HG02870 (cell line): Measurements from ENCODE around the gene PCP2.

ENCODE experiments used
- ATAC-seq: cut with Tn5 transposase; IDR thresholded peaks from one replicate; pipeline ENCODE4 v1.9.1; 2021; ENCODE audit warnings: mild to moderate bottlenecking, moderate library complexity; ENCODE audit not compliant: unreplicated experiment

PCP2 gene

GRCh38 chr19:7640803-7641202 lies 7.3 kb upstream of the PCP2 start:
- no peak for ATAC-seq

GRCh38 chr19:7639863-7640348 lies 6.4 kb upstream of the PCP2 start:
- no peak for ATAC-seq

- no peak for ATAC-seq
These were observed 5.4 kb upstream of the PCP2 start for GRCh38 chr19:7638802-7639465.

- no peak for ATAC-seq
These were observed 4.1 kb upstream of the PCP2 start for GRCh38 chr19:7637374-7638256.

DNA sequence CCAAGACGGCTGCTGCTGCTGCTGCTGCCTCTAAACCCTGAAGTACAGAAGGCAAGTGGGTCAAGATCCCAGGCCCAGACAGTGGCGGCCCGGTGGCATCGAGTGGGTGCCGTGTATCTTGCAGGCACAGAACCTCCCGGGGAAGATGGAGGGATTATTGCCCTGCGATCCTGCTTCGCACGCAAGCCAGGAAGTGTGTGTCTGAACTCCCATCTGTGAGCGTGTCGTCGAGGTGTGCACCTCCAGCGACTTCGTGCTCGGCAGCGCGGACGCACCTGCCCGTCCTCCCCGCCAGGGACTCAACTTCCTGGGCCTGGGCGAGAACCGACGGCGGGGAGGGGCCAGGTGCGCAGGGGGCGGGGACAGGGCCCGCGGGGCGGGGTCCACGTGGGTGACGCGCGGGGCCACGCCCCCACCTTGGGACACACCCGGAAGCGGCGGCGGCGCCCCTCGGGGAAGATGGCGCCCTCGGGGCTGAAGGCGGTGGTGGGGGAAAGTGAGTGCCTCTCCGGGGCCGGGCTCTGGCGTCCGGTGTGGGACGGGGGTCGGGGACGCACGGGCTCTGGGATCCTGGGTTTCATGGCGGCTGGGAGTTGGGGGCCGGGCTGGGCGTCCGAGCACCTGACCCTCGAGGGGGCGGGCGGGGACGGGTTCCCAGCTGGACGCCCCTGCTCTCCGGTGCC lies 3.3 kb upstream of the PCP2 start, which contains the start of gene STXBP2:
TSS of gene STXBP2 (plus strand) at position 420 of the 683 bp plus-strand sequence. CDS start at position 460, 40 bp downstream.
- ATAC-seq = peak; percentile 51

GRCh38 chr19:7636317-7636690 lies 2.8 kb upstream of the PCP2 start:
- ATAC-seq = no peak

DNA sequence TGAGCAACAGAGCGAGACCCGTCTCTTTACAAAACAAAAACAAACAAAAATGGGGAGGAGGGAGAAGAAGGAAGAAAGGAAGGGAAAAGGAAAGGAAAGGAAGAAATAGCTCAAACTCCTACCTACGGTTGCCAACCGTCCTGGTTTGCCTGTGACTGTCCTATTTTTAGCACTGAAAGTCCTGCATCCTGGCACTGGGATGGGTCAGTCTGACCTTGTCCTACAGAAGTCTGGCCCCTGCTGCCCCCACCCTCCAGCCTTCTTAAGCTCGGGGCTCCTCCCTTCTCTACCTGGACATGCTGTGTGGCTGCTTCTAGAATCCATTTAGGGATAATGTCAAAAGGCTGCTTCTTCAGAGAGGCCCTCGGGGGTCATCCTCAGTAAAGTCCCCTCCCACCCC lies 2.2 kb upstream of the PCP2 start:
- ATAC-seq = no peak

DNA sequence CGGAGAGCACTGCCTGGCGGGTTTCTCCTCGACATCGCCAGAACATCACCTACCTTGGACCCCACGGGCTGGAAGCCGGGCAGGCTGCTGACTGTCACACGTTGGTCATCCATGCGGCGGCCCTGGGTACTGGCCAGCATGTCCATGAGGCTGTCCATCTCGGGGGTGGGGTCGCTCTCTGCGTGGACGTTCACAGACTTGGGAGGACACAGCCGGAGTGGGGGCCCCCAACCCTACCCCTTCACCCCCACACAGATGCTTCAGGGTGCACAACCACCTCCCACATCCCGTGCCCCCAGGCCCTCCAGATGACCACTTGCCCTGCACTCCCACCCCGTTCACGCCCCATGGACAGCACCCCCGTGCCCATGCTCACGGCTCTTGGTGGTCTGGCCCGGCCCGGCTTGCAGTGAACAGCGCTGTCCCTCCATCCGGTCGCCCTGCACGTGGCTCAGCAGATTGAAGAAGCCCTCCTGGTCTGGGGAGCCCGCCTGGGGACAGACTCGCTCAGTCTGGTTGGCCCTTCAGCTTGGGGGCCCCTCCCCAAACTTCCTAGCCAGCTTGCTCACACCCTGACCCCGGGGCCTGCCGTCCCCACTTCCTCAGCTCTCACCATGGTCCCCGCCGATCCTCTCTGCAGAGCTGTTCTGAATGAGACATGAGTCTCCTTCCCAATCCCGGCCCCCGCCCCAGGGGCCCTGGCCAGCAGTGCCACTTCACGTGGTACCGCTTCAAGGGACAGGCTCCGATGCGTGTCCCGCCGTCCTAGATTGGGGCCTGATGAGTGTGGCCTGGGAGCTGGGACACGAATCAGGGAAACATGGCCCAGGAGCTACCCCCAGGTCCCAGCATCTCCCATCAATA lies 947 bp downstream of the PCP2 start:
- ATAC-seq = no peak

DNA sequence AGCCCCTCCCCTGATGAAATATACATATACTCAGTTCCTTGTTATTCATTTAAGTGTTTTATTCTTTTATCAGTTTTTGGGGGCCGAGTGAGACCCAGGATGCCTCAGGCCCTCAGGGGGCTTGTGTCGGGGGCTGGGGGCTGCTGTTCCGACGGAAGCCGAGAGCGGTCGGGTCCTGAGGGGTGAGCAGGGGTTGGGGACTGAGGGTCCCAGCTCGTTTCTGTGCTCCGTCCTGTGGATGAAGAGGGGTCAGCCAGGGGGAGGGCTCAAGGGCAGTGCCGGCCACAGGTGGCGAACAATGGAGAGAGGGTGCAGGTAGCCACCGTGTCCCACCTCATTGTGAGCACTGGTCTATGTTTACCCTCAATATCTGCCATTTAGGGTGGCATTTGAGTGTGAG lies 1.9 kb downstream of the PCP2 start:
- ATAC-seq = no peak

DNA sequence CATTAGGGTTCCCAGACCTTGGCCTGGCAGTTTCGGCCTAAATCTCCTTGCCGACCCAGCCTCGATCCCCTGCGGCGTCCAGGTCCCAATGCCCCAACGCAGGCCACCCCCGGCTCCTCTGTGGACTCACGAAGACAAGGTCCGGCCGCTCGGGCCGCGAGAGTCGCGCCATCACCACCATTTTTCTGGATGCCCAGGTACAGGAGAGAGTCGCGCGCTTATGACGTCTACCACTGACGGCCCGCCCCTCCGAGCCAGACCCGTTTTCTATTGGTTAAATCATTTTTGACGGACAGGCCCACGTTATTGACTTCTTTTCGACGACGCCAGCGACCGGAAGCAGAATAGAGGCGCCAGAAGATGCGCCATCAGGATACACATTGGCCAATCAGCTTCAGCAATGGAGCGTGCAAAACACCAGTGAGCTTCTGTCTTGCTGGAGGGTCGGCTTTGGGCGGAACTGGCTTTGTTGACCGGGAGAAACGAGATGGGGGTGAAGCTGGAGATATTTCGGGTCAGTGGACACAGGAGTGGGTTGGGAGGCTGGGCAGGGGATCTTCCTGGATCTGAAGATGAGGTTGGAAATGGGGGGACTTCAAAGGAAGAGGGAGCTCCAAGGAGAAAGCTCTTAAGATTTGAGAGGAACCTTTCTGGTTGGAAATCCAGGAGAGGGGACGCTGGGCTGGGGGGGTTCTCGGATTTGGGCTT lies 4.0 kb downstream of the PCP2 start, which contains the start of the genes PET100 and XAB2:
TSS of gene PET100 (plus strand) at position 447 of the 708 bp plus-strand sequence. CDS start at position 488, 41 bp downstream.
TSS of gene XAB2 (minus strand) at position 199 of the 708 bp plus-strand sequence. CDS start at position 181, 18 bp downstream.
- peak; percentile 88 for ATAC-seq

GRCh38 chr19:7628589-7629311 lies 4.8 kb downstream of the PCP2 start:
- no peak for ATAC-seq

GRCh38 chr19:7627166-7627565 lies 6.4 kb downstream of the PCP2 start:
- no peak for ATAC-seq

DNA sequence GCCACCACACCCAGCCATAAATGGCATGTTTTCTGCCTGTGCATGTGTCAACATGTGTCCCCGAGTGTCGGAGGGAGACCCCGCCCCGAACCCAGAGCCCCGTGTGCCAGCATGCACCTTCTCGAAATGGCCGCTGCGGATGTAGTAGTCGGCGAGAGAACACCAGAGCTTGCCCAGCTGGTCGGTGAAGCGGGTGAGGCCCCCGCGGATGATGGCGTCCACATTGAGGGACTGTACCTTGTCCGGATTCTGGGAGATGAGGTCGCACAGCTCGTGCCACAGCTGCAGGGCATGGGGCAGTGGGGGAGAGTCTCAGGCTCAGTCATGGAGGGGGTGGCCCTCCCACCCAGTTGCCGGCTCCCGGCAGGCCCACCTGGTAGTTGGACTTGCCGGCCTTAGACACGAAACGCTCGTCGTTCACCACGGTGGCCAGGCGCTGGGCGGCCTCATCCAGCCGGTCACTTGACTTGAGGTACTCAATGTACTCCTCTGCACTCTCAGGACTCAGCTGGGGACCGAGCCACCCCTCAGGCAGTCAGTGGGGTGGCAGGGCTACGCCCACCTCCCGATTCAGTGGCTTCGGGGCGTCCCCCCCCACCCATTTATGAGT lies 7.7 kb downstream of the PCP2 start:
- ATAC-seq = no peak

- ATAC-seq = no peak
These were observed 8.7 kb downstream of the PCP2 start for GRCh38 chr19:7624810-7625209.

- ATAC-seq = no peak
These were observed 9.6 kb downstream of the PCP2 start for GRCh38 chr19:7623725-7624603.

DNA sequence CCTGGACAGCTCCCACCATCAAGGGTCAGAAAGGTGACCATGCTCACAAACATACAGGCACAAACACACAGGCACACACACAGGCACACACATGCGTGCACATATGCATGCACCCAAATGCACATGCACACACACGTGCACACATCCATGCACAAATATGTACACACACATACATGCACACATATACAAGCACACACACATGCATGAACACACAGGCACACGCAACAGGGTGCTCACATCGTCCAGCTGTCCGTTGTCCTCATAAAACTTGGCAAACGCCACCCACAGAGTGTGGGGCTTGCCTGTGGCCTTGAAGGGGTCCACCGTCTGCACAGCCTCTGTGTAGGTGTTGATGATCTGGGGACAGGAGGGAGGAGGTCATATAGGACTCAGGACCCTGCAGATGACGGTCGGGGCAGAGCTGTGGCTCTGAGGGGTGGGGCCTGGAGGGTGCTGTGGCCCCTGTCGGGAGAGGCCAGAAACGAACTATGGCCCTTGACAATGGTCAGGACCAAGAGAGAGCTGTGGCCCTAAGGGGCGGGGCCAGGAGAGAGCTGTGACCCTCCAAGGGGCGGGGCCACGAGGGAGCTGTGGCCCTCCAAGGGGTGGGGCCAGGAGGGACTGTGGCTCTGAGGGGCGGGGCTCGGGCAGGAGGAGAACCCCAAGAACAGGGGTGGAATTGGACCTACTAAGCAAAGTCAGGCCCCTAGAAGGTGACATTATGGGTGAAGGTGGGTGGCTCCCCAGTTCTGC lies 10.4 kb downstream of the PCP2 start:
- ATAC-seq = no peak
